ENCODE data around the gene SMIM9.

The SMIM9 gene

DNA sequence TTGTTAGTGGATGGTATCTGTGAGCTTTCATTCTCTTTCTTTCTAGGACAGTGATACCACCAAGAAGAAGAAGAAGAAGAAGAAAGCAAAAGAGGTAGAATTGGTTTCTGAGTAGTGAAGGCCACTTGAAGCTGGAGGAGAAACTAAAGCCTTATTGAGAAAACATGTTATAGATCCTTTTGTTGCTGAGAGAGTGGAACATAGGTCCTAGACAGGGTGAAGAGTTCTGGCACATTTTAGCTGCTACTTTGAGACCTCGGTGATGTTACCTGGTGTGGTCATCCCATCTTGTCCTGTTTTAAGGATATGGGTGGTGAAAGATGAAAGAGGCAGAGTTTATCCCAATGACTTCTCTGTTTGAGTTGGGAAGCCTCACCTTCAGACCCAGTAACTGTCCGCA lies 57.7 kb downstream of the SMIM9 start:
- DNase-seq = no peak

GRCh38 chrX:154775419-154776349 lies 58.8 kb downstream of the SMIM9 start:
- DNase-seq = no peak

GRCh38 chrX:154774622-154775021 lies 59.8 kb downstream of the SMIM9 start:
- DNase-seq = no peak

Measured in NCI-H2029 treated with DMSO at 0.1 percent for 48 hours (cell line).